Head of caudate nucleus (tissue), 42 donors: ENCODE measurements around the gene BCL11B.

Source experiments
- DNase-seq, 42 donors: peaks; one replicate each; pipeline versions ENCODE4 v3.0.0 to v3.0.0-alpha.2; 2020 to 2021; ENCODE audit warnings: mixed read lengths in 7 of 42
- intact Hi-C: fragments of 100-400 bp; cut with DNase I; formaldehyde crosslinking; loops from one replicate; pipeline ENCODE4 v1.15.0; 2022

Gene BCL11B

DNA sequence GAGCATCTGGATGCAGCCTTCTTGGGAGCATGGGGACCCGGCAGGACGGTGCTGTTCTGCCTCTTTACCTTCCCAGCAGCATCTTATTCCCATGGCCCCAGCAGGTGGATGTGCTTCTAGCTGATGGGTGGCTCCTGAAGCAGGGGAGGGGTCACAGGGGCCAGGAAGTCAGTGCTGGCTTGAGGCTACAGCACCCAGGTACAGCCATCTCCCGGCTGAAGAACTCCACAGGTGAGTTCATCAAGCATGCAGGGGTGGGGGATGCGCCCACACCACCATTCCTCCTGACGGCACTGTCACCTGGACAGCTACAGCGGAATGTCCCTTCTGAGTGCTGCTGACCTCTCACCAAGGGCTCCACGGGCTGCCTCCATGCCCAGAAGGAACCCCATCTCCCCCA, 57.3 kb downstream of the BCL11B start:
- DNase-seq = no peak
- intact Hi-C loops = no loop called here

- intact Hi-C loops = no loop called here
- DNase-seq = no peak
These were observed 58.4 kb downstream of the BCL11B start for GRCh38 chr14:99213527-99213971.

- intact Hi-C loops = no loop called here
- DNase-seq = peak in 1 of 42 donors; percentile 55
These were observed 58.9 kb downstream of the BCL11B start for GRCh38 chr14:99213101-99213500.

DNA sequence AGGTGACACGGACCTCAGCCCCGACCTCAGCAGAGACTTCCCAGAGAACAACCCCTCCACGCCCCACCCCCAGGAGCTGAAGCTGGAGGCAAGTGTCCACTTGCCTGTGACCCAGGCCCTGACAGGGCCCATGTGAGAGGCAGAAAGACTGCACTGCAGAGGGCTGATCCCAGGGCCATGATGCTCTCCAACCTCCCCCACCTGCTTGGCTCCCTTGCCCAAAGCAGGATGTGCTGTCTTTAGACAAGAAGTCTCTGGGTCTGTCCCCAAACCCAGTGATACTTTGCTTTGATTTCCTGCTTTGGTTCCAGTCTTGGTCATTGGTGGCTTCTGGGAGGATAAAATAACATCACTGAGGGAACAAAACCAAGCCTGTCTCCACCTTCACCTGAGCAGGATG, 59.4 kb downstream of the BCL11B start:
- DNase-seq = no peak
- intact Hi-C loops = no loop called here

DNA sequence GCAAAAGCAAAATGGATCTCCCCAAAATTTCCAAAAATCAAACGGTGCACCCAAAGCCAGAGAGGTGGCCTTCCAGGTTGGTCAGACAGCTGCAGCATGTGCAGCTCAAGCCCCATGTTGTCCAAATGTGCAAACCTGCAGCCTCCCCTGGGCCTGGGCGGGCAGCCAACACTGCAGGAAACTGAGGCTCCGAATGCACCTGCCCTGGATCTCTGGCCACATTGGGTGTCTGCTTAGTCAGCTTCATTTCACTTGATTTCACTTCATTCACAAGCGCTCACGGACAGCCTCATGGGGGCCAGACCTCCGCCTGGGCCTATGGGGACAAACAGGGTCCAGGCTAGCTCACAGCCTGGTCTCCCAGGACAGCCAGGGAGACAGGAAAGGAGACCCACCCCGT, 59.8 kb downstream of the BCL11B start:
- intact Hi-C loops = no loop called here

GRCh38 chr14:99211410-99211809, 60.6 kb downstream of the BCL11B start:
- DNase-seq = no peak
- intact Hi-C loops = no loop called here

More for the DNA sequence above, 59.8 kb downstream of the BCL11B start:
- DNase-seq = no peak

GRCh38 chr14:99210333-99210732, 61.7 kb downstream of the BCL11B start:
- intact Hi-C loops = no loop called here
- no peak for DNase-seq

- intact Hi-C loops = no loop called here
- DNase-seq = no peak
These were observed 62.6 kb downstream of the BCL11B start for GRCh38 chr14:99209409-99209808.

DNA sequence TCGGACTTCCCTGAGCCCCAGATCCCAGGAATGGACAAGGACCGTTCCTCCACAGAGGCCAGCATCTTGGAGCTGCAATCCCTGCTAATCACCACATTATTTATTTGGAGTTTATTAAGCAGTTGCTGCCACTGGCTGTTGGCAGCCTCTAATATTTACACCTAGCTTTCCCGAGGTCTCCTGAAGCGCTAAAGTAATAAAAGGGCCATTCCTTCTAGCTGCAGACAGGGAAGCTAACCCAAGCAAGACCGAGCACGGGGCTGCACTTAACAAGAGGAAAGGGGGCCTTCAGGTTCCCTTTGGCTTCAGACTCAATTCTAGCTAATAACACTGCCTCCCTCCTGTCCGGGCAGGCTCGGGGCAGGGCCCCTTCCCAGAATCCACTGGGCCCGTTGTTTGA, 63.7 kb downstream of the BCL11B start:
- no peak for DNase-seq
- intact Hi-C loops = no loop called here

GRCh38 chr14:99207456-99207855, 64.5 kb downstream of the BCL11B start:
- DNase-seq = no peak
- intact Hi-C loops = no loop called here

DNA sequence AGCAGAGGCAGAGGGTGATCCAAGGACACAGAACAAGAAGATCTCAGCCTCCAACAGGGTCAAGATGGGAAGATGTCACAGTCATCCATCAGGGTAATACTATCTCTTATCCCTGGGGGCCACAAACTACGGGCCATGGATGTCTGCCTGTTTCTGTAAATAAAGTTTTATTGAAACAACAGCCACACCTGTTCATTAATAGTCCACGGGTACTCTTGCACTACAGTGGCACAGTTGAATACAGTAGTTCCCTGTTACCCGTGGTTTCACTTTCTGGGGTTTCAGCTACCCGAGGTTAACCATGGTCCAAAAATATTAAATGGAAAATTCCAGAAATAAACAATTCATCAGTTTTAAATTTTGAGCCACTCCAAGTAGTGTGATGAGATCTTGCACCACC, 65.9 kb downstream of the BCL11B start:
- intact Hi-C loops = no loop called here
- no peak for DNase-seq

- DNase-seq = no peak
- intact Hi-C loops = no loop called here
These were observed 66.8 kb downstream of the BCL11B start for GRCh38 chr14:99205086-99205688.

GRCh38 chr14:99203801-99204200, 68.2 kb downstream of the BCL11B start:
- intact Hi-C loops = no loop called here
- no peak for DNase-seq

DNA sequence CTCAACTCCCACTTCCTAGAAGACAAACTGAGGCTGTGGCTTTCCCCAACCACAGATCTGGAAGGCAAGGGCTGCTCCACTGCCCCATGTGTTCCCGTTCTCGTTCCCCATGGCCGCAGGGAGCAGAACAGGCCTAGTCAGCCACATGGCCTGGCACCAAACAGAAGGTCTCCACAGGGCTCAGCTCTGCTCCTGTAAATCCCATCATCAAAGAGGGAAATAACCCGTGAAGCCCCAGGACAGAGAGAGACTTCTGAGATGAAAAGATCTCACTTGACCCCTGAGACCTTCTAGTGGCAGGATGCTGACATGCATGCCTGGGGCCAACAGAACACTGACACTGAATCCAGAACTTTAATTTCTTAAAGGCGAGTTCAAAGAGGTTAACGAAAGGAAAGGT, 68.9 kb downstream of the BCL11B start:
- intact Hi-C loops = no loop called here
- no peak for DNase-seq

- intact Hi-C loops = no loop called here
- DNase-seq = no peak
These were observed 69.5 kb downstream of the BCL11B start for GRCh38 chr14:99202516-99202915.

DNA sequence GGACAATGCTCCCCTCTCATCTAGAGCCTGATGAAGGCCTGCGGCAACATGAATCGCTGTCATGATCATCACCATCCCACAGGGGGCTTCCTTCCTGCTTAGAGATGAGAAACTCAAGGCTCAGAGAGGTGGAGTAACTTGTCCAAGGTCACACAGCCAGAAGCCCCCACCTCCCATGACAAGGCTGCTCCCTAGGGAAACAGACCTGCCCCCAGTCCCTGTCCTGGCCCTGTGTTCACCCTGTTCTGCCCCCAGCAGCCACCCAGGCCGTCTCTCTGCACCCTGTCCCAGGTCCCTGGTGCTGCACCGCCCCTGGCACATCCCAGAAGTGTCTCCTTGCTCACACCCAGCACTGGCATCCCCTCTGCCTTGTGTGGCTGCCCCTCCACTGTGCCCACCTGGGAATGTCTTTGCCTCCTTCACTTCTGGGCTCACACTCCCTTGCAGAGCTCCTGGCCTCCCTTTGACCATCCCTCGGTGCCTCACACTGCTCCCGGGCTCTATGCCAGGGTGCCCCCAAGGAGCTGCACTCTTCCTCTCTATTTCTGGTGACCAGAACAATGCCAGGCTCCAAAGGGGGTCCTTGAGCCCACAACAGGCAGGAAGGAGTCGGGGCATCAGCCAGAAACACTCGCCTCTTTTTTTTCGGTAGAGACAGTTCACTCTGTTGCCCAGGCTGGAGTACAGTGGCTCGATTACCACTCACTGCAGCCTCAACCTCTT, 70.5 kb downstream of the BCL11B start:
- intact Hi-C loops = no loop called here
- no peak for DNase-seq

DNA sequence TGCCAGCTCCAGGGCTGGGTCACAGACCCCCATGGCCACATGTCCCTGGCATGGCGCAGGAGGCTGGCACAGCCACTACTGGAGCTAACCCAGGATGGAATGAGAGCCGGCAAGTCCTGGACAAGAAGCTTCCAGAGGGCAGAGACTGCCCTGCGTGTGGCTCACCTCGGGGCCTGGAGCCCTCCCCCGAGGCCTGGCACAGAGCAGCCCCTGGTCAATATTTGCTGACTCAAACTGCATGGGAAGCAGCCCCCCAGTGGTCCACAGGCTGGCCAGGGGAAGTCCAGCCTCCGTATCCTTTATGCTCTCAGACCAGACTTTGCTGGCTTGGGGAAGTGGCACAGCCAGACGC, 71.4 kb downstream of the BCL11B start:
- intact Hi-C loops = no loop called here
- no peak for DNase-seq

GRCh38 chr14:99199846-99200653, 71.9 kb downstream of the BCL11B start:
- intact Hi-C loops = no loop called here
- no peak for DNase-seq

DNA sequence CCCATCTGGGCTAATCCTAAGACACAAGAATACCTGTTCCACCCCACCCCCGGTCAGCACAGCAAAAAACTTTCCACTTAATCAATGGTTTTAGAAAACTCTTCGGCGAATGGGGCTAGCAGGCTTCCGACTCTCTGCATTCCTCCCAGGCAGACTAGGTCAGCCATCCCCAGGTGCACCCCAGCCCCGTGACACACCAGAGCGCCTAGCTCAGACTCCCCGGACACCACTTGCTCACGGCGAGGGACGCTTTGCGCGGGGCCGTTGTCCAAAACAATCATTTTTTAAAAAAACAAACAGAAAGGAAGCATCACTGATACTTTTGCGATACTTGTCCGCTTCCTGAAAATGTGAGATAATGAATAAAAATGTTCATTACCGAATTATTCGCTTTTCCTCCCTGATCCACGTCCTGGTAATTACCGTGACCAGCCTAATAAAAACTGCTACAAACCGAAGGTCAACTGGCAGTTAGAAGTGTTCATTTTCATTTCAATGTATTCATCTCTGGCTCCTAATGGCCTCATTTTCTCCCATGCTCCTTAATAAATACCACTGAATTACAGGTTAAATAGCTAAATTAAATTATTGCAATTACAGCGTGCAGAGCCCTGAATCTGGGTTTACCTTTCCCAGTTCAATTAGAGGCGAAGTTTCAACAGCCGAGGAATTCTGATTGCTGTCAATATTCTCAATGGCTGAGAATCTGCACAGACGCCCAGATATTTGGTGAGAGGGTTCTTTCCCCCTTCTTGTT, 73.1 kb downstream of the BCL11B start:
- no peak for DNase-seq
- intact Hi-C loops = no loop called here

DNA sequence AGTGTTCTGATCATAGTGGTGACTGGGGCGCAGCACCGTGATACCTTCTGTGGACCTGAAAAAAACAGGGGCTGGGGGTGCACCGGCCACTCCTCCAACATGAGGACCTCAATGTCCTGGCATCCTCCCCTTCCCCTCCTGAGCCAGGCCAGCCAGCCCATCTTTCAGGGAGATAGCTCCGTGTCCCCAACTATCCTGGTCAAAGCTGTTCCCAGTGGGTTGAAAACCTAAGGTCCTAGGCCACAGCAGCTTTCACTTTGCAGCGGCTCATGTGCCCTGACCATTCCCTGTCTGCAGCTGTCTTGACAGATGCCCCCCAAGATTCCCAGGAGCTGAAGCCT, 75.7 kb downstream of the BCL11B start:
- no peak for DNase-seq
- intact Hi-C loops = no loop called here
